HG02938 (cell line): ENCODE data around the gene TCF7L2.

Experiments used
- ATAC-seq: cut with Tn5 transposase; IDR thresholded peaks from one replicate; pipeline ENCODE4 v1.9.1; 2021; ENCODE audit warnings: mild to moderate bottlenecking, moderate library complexity; ENCODE audit not compliant: unreplicated experiment

TCF7L2 gene

GRCh38 chr10:112946649-112947048, 3.4 kb upstream of the TCF7L2 start:
- no peak for ATAC-seq

GRCh38 chr10:112948196-112948595, 1.9 kb upstream of the TCF7L2 start:
- ATAC-seq = no peak

- no peak for ATAC-seq
These were observed 764 bp upstream of the TCF7L2 start for GRCh38 chr10:112949143-112949823.

GRCh38 chr10:112950714-112951358, 789 bp downstream of the TCF7L2 start:
- ATAC-seq = no peak

GRCh38 chr10:112951359-112952281, 1.6 kb downstream of the TCF7L2 start:
- ATAC-seq = no peak

GRCh38 chr10:112952282-112953173, 2.5 kb downstream of the TCF7L2 start:
- no peak for ATAC-seq

- ATAC-seq = no peak
These were observed 3.4 kb downstream of the TCF7L2 start for GRCh38 chr10:112953174-112954159.

GRCh38 chr10:112954974-112955581, 5.0 kb downstream of the TCF7L2 start:
- ATAC-seq = no peak

- ATAC-seq = no peak
These were observed 5.8 kb downstream of the TCF7L2 start for GRCh38 chr10:112955582-112956421.

- ATAC-seq = no peak
These were observed 6.7 kb downstream of the TCF7L2 start for GRCh38 chr10:112956631-112957350.

- no peak for ATAC-seq
These were observed 7.6 kb downstream of the TCF7L2 start for GRCh38 chr10:112957640-112958092.

GRCh38 chr10:112958275-112958995, 8.4 kb downstream of the TCF7L2 start:
- ATAC-seq = no peak

- no peak for ATAC-seq
These were observed 9.3 kb downstream of the TCF7L2 start for GRCh38 chr10:112959207-112959838.

GRCh38 chr10:112960151-112960681, 10.2 kb downstream of the TCF7L2 start:
- no peak for ATAC-seq

GRCh38 chr10:112961609-112962008, 11.6 kb downstream of the TCF7L2 start:
- no peak for ATAC-seq

- no peak for ATAC-seq
These were observed 12.3 kb downstream of the TCF7L2 start for GRCh38 chr10:112962343-112962742.
